Measurements from ENCODE around the gene BUD31. TPM values are rescaled to one million over a fixed set of nuclear protein-coding genes. Genes with fewer than 3 reads are reported as not detected.

Gene BUD31
- total RNA-seq: 112 and 131 TPM in 2 replicates
- long read RNA-seq, transcript BUD31-202 (6 exons, 1,139 nt): major isoform, 83 of 159 reads
- long read RNA-seq, transcript BUD31-201 (6 exons, 1,035 nt): minor isoform, 59 of 159 reads
- long read RNA-seq, partial matches to known transcripts: 7 of 159 reads
- long read RNA-seq, other reads (novel, unspliced or antisense): 10 of 159 reads

DNA sequence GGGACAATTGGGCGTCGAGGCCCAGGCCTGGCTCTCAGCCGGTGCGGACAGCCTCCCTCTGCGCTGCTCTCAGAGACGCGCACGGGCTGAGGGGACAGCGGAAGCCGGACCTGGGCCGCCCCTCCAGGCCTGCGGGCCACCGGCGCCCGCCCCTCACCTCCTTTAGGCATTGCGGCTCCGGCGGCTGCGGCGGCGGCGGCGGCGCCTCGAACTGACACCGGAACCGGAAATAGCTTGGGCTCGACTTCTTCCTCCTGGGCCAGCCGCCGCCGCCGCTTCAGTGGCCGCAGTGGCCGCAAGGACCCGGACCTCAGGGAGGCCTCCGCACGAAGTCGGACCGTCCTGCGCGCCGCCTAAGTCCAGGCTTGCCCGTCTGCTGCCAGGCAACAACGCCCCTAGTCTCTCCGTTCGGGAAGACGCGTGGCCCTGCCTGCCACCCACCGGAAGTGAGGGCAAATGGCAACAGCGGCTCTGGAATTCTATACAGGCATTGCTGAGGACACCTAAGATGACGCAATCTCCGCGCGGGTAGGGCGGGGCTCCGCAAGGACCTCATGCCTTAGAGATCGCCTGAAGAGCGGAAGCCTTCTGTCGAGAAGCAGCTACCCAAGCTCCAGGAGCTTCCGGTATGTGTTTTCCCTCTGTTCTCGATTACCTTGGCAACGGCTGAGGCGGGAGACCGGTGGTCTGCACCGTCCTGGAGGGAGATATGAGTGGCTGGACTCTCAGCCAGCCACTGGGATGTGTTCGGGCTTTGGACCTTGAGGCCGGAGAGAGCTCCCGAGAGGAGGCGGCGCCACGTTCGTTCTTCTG, at the start of gene BUD31, which contains the start of gene PDAP1:
BUD31 (plus strand) TSS at position 591 of the 813 bp plus-strand sequence. CDS start 2,124 bp downstream, outside the sequence.
PDAP1 (minus strand) TSS at position 219 of the 813 bp plus-strand sequence; CDS start at position 170, 49 bp downstream.
- TF ChIP-seq, protein P1, sequence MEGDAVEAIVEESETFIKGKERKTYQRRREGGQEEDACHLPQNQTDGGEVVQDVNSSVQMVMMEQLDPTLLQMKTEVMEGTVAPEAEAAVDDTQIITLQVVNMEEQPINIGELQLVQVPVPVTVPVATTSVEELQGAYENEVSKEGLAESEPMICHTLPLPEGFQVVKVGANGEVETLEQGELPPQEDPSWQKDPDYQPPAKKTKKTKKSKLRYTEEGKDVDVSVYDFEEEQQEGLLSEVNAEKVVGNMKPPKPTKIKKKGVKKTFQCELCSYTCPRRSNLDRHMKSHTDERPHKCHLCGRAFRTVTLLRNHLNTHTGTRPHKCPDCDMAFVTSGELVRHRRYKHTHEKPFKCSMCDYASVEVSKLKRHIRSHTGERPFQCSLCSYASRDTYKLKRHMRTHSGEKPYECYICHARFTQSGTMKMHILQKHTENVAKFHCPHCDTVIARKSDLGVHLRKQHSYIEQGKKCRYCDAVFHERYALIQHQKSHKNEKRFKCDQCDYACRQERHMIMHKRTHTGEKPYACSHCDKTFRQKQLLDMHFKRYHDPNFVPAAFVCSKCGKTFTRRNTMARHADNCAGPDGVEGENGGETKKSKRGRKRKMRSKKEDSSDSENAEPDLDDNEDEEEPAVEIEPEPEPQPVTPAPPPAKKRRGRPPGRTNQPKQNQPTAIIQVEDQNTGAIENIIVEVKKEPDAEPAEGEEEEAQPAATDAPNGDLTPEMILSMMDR (IDR thresholded peaks at IDR 0.05): no peak
- Mint-ChIP-seq H3K36me3 (ENCODE audit: unreplicated experiment) (peaks cover 26% of the 10 kb centered on the region), H3K27me3 (ENCODE audit: unreplicated experiment) (no peaks in the 10 kb centered on the region), H3K27ac (ENCODE audit: unreplicated experiment) (peak within 1 kb of the TSS; percentile 98), H3K4me3 (ENCODE audit: unreplicated experiment) (peak within 1 kb of the TSS; percentile 99), H3K9me3 (ENCODE audit: unreplicated experiment) (no peaks in the 10 kb centered on the region), H3K4me1 (ENCODE audit: unreplicated experiment) (peaks cover 30% of the 10 kb centered on the region)
- DNase-seq (ENCODE audit: extremely low spot score, unreplicated experiment): peak; percentile 97

DNA sequence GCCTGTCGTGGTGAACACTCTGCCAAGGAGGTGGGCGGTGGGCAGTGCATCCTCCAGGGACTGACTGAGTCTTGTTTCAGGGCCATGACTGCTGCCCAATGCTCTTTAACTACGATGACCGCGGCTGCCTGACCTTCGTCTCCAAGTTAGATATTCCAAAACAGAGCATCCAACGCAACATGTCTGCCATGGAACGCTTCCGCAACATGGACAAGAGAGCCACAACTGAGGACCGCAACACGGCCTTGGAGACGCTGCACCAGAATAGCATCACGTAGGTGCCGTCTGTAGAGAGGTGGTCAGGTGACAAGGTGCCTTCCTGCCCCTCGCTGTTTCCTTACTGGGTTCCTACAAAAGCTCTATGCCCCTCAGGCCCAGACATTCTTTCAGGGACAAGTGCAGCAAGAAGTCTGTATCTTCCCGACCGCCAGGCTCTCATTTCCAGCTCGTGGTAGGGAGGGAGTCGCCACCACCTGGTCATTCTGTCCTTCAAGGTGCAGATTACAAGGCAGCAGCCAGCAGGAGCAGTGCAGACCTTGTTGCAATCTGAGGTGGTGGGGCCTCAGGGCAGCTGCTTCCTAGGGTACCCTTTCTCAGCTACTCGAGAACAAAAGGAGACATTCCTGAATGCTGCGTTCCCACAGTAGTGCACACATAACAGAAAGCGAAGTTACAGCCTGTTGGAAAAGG, 49.2 kb upstream of the BUD31 start:
- TF ChIP-seq, protein P1 (IDR thresholded peaks at IDR 0.05): no peak
- H3K27me3 Mint-ChIP-seq (ENCODE audit: unreplicated experiment): no peaks in the 10 kb centered on the region
- no peak overlapping the region for H3K27ac Mint-ChIP-seq (ENCODE audit: unreplicated experiment)
- H3K36me3 Mint-ChIP-seq (ENCODE audit: unreplicated experiment): peaks cover 35% of the 10 kb centered on the region
- H3K9me3 Mint-ChIP-seq (ENCODE audit: unreplicated experiment): no peaks in the 10 kb centered on the region
- H3K4me3 Mint-ChIP-seq (ENCODE audit: unreplicated experiment): no peak overlapping the region
- no peaks in the 10 kb centered on the region for H3K4me1 Mint-ChIP-seq (ENCODE audit: unreplicated experiment)
- no peak for DNase-seq (ENCODE audit: extremely low spot score, unreplicated experiment)

DNA sequence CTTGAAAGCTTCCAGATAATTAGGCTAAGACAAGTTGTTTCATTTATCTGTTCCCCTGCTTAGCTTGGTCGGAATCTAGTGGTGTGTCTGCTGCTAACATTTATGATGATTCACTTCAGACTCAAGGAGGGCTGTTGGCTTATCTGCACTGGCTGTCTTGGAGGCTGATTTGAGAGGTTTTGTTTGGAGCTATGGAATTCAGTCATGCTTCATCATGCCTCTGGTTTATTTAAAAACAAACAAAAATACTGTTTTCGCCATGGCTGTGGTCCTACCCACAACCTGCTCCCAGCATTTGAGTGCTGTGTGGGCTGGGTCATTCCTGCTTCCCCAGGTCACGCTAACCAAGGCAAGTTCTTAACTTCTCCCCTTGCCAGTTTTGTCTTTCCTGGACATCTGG, 46.0 kb upstream of the BUD31 start:
- Mint-ChIP-seq H3K27ac (ENCODE audit: unreplicated experiment) (no peak overlapping the region), H3K9me3 (ENCODE audit: unreplicated experiment) (no peaks in the 10 kb centered on the region), H3K4me1 (ENCODE audit: unreplicated experiment) (no peaks in the 10 kb centered on the region), H3K4me3 (ENCODE audit: unreplicated experiment) (no peak overlapping the region), H3K36me3 (ENCODE audit: unreplicated experiment) (peaks cover 45% of the 10 kb centered on the region), H3K27me3 (ENCODE audit: unreplicated experiment) (no peaks in the 10 kb centered on the region)
- TF ChIP-seq, protein P1 (IDR thresholded peaks at IDR 0.05): no peak
- no peak for DNase-seq (ENCODE audit: extremely low spot score, unreplicated experiment)

DNA sequence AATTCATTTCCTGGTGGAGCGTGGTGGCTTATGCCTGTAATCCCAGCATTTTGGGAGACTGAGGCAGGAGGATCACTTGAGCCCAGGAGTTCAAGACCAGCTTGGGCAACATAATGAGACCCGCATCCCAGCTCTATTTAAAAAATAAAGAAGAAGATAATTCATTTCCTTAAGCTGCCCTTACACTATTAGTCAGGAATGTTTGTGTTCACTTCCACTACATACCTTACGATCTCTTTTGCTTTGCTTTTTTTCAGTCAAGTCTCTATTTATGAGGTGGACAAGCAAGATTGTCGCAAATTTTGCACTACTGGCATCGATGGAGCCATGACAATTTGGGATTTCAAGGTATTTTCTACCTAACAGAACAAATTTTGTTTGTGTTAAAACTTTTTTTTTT, 45.5 kb upstream of the BUD31 start:
- H3K4me3 Mint-ChIP-seq (ENCODE audit: unreplicated experiment): no peak overlapping the region
- no peak overlapping the region for H3K27ac Mint-ChIP-seq (ENCODE audit: unreplicated experiment)
- no peaks in the 10 kb centered on the region for H3K9me3 Mint-ChIP-seq (ENCODE audit: unreplicated experiment)
- H3K27me3 Mint-ChIP-seq (ENCODE audit: unreplicated experiment): no peaks in the 10 kb centered on the region
- DNase-seq (ENCODE audit: extremely low spot score, unreplicated experiment): no peak
- H3K4me1 Mint-ChIP-seq (ENCODE audit: unreplicated experiment): no peaks in the 10 kb centered on the region
- H3K36me3 Mint-ChIP-seq (ENCODE audit: unreplicated experiment): peaks cover 40% of the 10 kb centered on the region
- TF ChIP-seq, protein P1 (IDR thresholded peaks at IDR 0.05): no peak
